Ammon's horn (tissue), 1 donor: Measurements from ENCODE around the gene CCNY.

Source experiments
- DNase-seq: peaks from one replicate; pipeline ENCODE4 v3.0.0-alpha.2; 2016; ENCODE audit warnings: low spot score

Gene CCNY

DNA sequence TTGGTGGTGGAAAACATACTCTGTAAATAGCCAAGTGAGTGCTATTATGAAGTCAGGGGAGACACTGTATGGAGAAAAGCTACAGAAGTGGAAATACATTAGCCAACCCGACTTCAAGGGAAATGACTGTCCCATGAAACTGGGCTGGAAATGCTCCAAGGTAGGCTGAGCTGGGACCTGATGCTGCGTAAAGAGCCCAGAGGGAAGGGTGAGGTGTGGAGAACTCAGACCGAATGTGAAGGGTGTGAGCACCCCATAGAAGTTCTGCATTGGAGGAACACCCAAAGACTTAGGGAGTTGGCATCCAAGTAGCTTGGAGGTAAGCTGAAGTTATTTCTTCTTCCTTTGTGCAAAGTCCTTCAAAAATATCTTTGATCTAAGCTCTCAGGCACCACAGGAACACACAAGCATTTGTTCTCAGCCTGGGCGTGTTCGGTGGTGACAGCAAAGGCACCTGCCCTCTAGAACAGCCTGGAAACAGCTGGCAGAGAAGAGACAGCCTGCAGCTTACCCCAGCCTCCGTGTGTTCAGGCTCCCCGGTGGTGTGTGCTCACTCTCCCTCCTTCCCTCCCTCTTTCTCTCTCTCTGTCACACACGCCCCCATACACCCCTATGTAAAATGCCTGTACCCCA lies 249.7 kb downstream of the CCNY start:
- DNase-seq, result no peak

DNA sequence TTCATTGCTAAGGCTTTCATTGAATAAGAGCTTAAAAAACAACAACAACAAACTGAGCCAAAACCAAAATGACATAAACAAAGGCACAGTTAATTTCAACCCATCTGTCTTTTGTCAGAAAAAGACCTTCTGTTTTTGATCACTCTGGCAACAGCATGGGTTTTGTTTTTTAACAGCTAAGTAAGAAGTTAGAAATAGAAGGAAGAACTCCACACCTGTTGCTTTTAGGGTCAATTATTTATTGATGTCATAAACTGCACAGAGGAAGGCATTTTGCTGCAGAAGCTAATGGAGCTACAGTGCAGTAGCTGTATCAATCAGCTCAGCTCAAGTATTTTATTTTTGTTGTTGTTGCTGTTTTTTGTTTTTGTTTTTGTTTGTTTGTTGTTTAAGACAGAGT lies 252.5 kb downstream of the CCNY start:
- no peak for DNase-seq

DNA sequence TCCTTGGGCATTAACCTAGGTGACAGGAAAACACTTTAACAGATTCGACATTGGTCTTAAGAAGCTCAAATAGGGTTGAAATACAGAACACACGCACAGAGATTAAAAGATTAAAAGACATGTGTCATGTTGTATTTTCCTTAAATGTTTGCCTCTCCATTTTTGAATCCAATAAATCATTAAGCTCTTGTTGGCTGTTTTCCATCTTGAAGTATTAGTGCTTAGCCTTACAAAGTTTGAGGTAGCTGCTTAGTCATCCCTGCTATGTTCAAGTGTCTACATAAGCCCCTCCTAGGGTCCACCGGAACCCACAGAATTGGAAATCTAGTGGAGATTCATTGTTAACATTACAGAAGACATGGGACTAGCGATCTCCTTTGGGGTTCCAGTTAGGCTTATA lies 256.1 kb downstream of the CCNY start:
- no peak for DNase-seq

DNA sequence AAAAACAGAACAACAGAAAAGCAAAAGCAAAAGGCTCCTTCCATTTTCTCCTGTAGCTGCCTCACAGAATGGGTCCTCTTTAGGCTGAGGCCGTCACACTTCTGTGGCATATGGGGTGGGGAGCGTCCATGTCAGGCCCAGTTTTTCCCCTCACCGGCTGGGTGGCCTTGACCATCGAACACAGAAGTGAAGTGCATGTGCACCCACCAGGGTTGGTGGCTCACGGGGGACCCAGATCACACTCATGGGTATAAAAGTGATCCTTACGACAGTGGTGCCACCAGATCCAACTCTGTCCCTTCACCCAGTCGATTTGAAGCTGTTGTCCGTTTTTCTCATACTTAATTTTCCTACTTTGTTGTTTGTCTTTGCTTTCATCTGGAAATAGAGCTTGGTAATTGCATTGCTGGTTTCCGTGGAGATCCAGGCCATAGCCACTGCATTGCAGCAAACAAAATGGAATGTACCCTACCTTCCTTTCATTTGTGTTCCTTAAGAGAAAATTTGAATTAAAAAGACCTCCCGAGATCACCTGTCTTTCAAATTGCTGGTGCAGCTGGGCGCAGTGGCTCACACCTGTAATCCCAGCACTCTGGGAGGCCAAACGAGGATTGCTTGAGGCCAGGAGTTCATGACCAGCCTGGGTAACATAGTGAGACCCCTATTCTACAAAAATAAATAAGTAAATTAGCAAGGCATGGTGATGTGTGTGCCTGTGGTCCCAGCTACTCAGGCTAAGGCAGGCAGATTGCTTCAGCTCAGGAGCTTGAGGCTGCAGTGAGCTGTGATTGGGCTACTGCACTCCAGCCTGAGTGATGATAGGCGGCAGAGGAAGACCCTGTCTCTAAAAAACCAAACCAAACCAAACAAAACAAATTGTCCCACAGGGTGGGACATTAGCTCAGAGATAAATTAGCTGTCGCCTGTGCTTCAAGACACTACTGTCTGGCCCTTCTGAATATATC lies 258.1 kb downstream of the CCNY start:
- DNase-seq, result no peak

DNA sequence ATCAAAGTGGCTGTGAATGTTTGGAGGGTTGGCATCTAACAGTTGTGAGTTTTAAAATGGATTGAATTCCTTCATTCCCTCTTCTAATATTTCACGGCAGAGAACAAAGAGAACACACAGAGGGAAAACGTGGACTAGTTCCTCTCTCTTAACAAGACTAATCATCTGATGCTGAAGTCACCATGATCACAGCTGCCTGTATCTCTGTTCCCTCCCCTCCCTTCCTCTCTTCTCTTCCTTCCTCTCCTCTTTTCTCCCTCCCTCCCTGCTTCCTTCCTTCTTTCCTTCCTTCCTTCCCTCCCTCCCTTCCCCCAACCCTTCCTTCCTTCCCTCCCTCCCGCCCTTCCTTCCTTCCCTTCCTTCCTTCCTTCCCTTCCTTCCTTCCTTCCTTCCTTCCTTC lies 258.8 kb downstream of the CCNY start:
- DNase-seq, result no peak

DNA sequence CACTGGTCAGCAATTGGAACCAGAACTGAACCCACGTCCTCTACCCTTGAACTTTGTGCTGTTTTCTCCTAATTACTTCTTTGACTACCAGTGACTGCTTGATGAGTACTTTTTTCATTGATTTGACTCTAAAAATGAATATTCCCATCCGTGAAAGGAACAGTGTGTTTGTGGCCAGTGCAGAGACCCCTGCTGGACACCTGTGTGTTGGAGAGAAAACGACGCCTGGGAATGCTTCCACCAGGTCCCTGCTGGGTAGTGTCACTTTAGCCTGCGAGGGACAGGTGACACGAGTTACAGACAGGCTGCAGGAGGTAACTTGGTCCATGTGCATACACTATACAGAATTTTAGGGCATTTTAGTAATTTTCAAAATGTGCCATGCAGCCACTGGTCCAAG lies 262.1 kb downstream of the CCNY start:
- no peak for DNase-seq

DNA sequence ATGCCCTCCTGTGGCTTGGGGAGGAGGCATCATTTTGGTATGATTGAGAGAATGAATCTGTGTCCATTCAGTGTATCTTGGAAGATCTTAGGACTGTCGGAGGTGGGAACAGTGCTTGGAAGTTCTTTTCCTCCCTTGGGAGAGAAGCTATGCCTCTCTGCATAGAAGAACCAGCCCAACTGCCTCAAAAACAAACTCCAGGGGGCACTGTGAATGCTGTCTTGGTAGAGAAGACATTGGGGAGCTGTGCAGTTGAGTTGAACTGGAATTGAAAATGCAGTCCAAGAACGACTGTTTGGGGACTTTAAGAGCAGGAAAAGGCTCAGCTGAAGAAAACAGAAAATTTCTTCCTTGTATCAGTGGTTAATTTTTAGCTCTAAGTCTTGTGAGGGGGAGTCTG lies 263.9 kb downstream of the CCNY start:
- DNase-seq, result no peak

DNA sequence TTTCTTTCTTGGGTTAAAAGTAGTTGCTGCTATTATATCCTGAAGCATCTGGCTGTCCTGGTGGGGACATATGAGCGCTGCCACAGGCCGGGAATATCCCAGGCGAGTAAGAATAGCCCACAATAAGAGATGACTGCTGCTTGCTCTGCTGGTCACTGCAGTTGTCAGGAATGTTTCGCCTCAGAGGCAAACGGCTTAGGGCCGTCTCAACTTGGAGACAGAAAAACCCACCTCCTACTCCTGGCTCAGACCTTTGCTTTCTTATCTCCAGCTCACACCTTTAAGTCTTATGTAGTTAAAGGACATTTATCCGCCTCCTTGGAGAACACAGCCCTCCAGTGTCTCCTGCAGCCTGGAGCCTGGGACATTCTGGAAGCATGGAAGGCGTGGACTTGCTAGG lies 268.9 kb downstream of the CCNY start, which contains the start of gene GJD4:
TSS of gene GJD4 (plus strand) at position 151 of the 400 bp plus-strand sequence. CDS start at position 378, 227 bp downstream.
- no peak for DNase-seq

DNA sequence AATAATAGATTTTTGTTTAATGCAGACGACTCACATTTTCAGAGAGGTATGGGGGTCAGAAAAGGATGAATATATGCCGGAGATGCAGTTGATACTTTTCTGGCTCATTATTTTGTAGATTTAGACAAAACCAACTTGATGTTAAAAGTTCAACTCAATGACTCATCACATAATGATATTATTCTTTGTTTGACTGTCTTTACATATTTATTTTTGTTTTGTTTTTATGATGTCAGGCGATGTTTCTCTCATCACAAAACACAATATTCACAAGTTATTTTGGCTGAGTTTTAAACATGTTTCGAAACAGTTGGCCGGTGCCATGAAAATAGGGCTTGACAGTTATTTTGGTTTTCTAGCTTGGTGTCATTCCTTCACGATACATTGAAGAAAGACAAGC lies 270.1 kb downstream of the CCNY start:
- no peak for DNase-seq

DNA sequence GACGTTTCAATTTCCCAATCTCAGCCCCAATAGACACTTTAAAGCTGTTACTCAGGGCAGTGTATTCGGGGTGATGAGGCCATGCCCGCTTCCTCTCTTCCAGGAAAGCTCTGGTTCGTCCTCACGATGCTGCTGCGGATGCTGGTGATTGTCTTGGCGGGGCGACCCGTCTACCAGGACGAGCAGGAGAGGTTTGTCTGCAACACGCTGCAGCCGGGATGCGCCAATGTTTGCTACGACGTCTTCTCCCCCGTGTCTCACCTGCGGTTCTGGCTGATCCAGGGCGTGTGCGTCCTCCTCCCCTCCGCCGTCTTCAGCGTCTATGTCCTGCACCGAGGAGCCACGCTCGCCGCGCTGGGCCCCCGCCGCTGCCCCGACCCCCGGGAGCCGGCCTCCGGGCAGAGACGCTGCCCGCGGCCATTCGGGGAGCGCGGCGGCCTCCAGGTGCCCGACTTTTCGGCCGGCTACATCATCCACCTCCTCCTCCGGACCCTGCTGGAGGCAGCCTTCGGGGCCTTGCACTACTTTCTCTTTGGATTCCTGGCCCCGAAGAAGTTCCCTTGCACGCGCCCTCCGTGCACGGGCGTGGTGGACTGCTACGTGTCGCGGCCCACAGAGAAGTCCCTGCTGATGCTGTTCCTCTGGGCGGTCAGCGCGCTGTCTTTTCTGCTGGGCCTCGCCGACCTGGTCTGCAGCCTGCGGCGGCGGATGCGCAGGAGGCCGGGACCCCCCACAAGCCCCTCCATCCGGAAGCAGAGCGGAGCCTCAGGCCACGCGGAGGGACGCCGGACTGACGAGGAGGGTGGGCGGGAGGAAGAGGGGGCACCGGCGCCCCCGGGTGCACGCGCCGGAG lies 271.4 kb downstream of the CCNY start:
- no peak for DNase-seq

DNA sequence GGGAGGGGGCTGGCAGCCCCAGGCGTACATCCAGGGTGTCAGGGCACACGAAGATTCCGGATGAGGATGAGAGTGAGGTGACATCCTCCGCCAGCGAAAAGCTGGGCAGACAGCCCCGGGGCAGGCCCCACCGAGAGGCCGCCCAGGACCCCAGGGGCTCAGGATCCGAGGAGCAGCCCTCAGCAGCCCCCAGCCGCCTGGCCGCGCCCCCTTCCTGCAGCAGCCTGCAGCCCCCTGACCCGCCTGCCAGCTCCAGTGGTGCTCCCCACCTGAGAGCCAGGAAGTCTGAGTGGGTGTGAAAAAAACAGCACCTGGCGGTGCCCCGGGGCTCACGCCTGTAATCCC lies 272.0 kb downstream of the CCNY start:
- DNase-seq, result no peak

DNA sequence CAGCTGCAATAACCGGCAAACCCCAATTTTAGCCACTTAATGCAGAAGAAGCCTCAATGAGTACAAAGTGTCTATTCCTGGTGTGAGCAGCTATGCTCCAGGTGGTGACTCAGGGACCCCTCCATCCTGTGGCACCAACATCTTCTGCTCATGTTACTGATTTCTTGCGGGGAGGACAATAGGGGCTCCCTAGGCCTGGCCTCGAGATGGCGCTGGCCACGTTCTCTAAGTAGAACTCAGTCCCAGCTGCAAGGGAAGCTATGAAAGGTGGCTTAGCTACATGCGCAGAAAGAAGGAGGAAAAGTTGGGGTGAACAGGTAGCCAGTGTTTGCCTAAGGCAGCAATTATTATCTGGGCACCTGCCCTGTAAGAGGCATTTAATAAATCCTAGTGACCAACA lies 275.4 kb downstream of the CCNY start:
- DNase-seq, result no peak

DNA sequence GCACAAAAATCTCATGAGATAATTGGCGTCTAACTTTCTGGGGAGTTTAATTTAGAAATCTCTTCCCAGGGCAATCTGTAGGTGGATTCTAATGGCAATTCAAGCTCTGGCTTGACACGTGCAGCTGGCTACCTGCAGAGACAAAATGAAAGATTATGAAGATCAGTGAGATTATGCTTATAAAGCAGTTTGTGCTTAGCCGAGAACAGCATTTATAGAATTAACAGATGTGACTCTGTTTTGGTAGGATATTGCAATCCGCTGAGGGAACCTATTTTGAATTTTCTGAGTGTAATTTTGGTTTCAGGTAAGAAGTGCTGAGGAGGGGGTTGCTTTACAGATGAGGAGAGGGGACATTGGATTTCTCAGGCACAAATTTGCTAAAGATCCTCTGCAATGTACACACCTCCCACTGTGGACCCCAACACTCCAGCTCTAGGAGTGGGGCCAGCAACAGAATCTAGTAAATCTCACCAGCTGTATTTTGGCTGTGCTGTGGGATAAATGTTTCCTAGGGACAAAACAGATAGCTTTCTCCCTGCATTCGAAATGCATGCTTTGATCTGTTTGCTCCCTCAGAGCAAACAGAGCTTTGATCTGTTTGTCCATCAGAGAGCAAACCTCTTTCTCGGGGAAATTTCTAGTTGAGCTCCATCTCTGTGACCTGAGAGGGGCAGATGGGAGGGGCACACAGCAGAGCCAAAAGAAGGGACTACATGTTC lies 276.2 kb downstream of the CCNY start:
- DNase-seq, result no peak

DNA sequence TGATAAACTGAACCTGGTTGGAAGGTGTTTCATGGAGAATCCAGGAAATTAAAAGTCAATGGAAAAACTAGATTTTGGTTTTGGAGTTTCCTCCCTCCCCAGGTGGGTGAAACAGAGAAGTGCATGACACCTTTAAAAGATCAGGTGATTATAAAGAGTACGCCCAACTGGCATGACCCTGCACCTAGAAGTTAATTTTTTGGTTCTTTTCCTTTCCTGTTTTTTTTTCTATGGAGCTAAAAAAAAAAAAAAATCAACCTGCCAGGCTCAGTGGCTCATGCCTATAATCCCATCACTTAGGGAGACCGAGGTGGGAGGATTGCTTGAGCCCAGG lies 276.8 kb downstream of the CCNY start:
- no peak for DNase-seq

DNA sequence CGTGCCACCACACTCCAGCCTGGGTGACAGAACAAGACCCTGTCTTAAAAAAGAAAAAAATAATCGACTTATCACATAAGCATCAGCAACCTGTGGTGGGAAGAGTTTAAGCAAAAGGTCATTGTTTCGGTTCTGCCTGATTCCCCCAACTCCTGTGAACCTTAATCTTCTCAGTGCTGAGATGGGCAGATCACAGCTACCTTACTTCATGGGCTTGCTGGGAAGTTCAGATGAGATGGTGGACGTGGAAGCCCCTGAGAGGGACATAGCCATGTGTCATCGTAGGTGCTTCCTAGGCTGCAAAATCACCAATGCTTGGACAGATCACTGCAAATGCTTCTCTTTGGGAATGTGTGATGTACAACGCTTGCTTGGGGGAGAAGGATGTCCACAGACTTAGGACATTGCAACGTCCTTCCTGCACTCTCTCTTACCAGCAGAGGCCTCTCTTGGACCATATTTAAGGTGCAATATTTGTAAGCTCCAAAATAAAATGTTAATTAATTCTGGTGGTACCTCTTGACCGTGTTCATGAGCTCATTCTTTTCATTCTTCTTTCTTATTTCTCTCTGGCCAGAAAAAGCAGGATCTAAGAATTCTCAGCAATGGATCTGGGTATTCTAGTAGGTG lies 277.4 kb downstream of the CCNY start:
- DNase-seq, result no peak

DNA sequence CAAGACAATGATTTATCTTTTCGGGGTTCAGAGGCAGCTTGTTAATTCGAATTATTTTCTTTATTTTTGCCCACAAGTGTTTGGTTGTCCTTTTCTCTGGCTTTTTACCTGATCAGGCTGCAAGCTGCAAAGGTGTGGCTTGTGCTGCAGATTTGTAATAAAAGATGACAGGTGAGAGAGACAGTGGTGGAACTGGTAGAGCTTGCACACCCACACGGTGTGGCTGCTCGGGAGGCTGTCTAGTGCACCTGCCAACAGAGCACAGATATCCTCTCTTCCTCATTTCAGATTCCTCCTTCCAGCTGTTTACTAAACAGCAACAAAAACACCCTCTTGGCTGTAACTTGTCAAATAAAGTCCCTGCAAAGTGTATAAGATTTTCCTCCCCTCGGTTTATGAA lies 278.0 kb downstream of the CCNY start:
- no peak for DNase-seq
